22Rv1 (cell line): ENCODE data around the gene TAOK2.

Experiments
- ZFX ChIP-seq: fragments of 450-650 bp; IDR thresholded peaks from 2 replicates; pipeline ENCODE4 v1.6.1; 2017; ENCODE audit warnings: antibody characterized with exemption, borderline replicate concordance
- TF ChIP-seq, protein P1 (sequence below): fragments of 450-650 bp; IDR thresholded peaks from 2 replicates; pipeline ENCODE4 v1.5.1; 2017; ENCODE audit warnings: mild to moderate bottlenecking

- TF ChIP-seq, protein P1, sequence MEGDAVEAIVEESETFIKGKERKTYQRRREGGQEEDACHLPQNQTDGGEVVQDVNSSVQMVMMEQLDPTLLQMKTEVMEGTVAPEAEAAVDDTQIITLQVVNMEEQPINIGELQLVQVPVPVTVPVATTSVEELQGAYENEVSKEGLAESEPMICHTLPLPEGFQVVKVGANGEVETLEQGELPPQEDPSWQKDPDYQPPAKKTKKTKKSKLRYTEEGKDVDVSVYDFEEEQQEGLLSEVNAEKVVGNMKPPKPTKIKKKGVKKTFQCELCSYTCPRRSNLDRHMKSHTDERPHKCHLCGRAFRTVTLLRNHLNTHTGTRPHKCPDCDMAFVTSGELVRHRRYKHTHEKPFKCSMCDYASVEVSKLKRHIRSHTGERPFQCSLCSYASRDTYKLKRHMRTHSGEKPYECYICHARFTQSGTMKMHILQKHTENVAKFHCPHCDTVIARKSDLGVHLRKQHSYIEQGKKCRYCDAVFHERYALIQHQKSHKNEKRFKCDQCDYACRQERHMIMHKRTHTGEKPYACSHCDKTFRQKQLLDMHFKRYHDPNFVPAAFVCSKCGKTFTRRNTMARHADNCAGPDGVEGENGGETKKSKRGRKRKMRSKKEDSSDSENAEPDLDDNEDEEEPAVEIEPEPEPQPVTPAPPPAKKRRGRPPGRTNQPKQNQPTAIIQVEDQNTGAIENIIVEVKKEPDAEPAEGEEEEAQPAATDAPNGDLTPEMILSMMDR = no peak
- TF ChIP-seq ZFX = no peak
These were observed 9.9 kb downstream of the TAOK2 start for GRCh38 chr16:29983420-29984136.
